ENCODE results near the gene BACH2.
"Not testable (repeated sequence)": the region's sequence is repeated elsewhere in the genome, so short reads cannot be mapped to it uniquely, and the experiment has no call there.

BACH2 gene

DNA sequence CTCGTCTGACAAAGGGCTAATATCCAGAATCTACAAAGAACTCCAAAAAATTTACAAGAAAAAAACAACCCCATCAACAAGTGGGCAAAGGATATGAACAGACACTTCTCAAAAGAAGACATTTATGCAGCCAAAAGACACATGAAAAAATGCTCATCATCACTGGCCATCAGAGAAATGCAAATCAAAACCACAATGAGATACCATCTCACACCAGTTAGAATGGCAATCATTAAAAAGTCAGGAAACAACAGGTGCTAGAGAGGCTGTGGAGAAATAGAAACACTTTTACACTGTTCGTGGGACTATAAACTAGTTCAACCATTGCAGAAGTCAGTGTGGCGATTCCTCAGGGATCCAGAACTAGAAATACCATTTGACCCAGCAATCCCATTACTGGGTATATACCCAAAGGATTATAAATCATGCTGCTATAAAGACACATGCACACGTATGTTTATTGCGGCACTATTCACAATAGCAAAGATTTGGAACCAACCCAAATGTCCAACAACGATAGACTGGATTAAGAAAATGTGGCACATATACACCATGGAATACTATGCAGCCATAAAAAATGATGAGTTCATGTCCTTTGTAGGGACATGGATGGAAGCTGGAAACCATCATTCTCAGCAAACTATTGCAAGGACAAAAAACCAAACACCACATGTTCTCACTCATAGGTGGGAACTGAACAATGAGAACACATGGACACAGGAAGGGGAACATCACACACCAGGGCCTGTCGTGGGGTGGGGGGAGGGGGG lies 130.3 kb downstream of the BACH2 start:
- H3K4me3 ChIP-seq; H3K27me3 ChIP-seq (ENCODE audit: low read depth); H3K4me1 ChIP-seq; DNase-seq (ENCODE audit: low spot score in 2 of 2); H3K9me3 ChIP-seq; H3K36me3 ChIP-seq (replicated peaks); in situ Hi-C loops (cut with MboI; ENCODE audit: low sequenced_read_pairs): not testable (repeated sequence)

DNA sequence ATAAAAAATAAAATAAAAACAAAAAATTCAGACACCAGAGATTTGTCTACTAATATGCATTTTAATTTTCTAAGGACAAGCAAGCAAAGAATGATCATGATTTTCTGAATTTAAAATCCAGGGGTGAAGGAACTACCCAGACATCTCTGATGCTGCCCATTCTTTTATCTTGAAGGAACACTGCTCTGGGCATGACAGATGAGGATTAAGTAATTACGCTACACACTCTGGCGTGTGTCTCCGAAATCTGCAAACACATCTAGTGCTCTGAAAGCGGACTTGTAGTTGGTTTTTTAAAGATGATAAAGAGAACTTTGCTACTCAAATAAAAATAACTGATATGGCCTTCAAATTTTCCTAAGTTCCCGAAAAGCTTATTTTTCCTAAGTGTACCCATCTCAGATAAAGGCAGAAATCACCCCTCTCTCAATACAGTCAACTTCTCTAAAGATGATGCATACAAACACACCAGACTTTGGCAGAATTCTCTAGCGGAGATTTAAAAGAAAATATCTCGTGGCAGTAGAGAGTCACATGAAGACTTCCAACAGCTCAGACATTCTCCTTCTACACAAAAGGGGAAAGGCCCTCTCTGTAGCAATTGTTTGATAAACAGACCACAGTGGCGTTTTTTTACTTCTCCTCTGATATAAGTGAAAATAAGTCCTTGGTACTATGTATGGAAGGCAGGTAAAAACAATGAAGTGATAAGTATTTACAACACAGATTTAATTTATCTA lies 133.8 kb downstream of the BACH2 start:
- no peaks in the 10 kb centered on the region for H3K36me3 ChIP-seq (replicated peaks)
- no peaks in the 10 kb centered on the region for H3K9me3 ChIP-seq
- no peak overlapping the region for H3K4me3 ChIP-seq
- no peaks in the 10 kb centered on the region for H3K27me3 ChIP-seq (ENCODE audit: low read depth)
- no peak for DNase-seq (ENCODE audit: low spot score in 2 of 2)
- in situ Hi-C loops (cut with MboI; ENCODE audit: low sequenced_read_pairs), result no loop called here
- no peaks in the 10 kb centered on the region for H3K4me1 ChIP-seq

DNA sequence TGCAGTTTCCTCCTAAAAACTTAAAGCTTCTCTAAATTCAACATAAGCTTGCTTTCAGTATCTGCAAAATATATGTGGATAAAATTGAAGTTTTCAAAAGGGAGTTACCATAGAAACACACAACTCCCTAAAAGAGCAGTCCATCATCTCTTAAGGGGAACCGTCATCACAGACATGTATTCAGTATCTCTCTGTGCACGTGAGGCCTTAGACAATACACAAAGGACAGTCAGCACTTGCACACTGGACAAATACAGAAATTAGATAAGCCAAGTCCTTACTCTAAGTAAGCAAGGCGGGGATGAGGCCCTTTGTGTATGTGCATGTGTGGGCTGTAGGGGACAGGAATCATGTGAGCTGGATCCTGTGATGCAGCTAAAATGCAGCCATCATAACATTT lies 136.6 kb downstream of the BACH2 start:
- Histone ChIP-seq H3K4me1 (no peaks in the 10 kb centered on the region), H3K27me3 (ENCODE audit: low read depth) (no peaks in the 10 kb centered on the region), H3K9me3 (no peaks in the 10 kb centered on the region), H3K4me3 (no peak overlapping the region), H3K36me3 (replicated peaks) (no peaks in the 10 kb centered on the region)
- no peak for DNase-seq (ENCODE audit: low spot score in 2 of 2)
- in situ Hi-C loops (cut with MboI; ENCODE audit: low sequenced_read_pairs), result no loop called here

DNA sequence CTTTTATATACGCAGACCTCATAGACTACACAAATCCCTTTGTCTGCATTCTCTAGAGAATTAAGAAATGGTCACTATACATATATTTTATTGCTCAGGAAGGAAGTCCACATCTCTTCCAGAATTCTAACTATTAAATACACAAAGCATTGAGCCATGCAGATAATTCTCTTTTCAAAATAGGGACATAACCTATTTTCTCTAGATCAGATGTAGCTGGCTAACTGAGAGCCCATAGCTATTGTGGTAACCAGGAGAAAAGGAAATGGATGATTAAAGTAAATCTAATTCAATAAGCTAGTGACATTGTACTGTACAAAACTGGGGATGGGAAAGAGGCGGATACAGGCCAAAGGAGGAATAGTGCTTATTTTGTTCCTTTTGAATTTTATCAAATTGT lies 137.2 kb downstream of the BACH2 start:
- in situ Hi-C loops (cut with MboI; ENCODE audit: low sequenced_read_pairs), result no loop called here
- no peaks in the 10 kb centered on the region for H3K4me1 ChIP-seq

DNA sequence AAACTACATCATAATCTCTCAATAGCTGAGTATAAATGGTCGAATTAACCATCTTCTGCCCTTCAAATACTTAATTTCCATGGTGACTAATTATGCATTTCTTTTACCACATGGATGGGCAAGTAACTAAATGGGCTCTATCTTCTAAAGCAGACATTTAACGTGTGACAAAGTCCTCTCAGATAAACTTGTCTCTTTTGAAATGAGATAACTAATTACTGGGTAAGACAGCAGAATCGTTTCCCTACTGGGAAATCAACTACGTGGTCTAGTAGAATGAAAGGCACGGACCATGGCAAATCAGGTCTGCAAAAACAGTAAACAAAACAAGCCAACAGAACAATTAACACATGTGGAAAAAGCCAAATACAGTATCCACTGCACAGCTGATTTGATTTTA lies 137.7 kb downstream of the BACH2 start:
- H3K36me3 ChIP-seq (replicated peaks), result no peaks in the 10 kb centered on the region
- H3K4me3 ChIP-seq, result no peak overlapping the region
- H3K27me3 ChIP-seq (ENCODE audit: low read depth), result no peaks in the 10 kb centered on the region
- DNase-seq (ENCODE audit: low spot score in 2 of 2), result no peak
- no peaks in the 10 kb centered on the region for H3K4me1 ChIP-seq
- no peaks in the 10 kb centered on the region for H3K9me3 ChIP-seq
- in situ Hi-C loops (cut with MboI; ENCODE audit: low sequenced_read_pairs), result no loop called here

More for the DNA sequence above, 137.2 kb downstream of the BACH2 start:
- DNase-seq (ENCODE audit: low spot score in 2 of 2), result no peak
- Histone ChIP-seq H3K9me3 (no peaks in the 10 kb centered on the region), H3K4me3 (no peak overlapping the region), H3K27me3 (ENCODE audit: low read depth) (no peaks in the 10 kb centered on the region), H3K36me3 (replicated peaks) (no peaks in the 10 kb centered on the region)

DNA sequence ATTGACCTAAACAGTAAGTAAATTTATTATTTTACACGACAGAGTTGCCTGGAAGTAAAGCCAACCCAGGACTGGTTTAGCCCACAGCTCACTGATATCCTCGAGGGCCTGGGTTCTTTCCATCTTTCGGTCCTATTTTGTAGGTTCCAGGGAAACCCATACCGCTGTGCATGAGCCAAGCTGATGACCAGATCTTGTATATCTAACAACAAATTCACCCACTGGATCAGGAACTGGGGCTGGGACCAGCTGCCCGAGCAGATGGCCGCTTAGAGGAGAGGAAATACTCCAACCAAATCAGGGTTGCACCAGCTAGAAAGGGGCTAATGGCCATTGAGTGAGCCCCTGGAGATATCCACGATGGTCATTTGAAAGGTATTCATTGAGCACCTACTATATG lies 139.2 kb downstream of the BACH2 start:
- no peaks in the 10 kb centered on the region for H3K27me3 ChIP-seq (ENCODE audit: low read depth)
- no peaks in the 10 kb centered on the region for H3K36me3 ChIP-seq (replicated peaks)
- DNase-seq (ENCODE audit: low spot score in 2 of 2), result no peak
- in situ Hi-C loops (cut with MboI; ENCODE audit: low sequenced_read_pairs), result no loop called here
- H3K4me1 ChIP-seq, result no peaks in the 10 kb centered on the region
- H3K9me3 ChIP-seq, result no peaks in the 10 kb centered on the region
- H3K4me3 ChIP-seq, result no peak overlapping the region

DNA sequence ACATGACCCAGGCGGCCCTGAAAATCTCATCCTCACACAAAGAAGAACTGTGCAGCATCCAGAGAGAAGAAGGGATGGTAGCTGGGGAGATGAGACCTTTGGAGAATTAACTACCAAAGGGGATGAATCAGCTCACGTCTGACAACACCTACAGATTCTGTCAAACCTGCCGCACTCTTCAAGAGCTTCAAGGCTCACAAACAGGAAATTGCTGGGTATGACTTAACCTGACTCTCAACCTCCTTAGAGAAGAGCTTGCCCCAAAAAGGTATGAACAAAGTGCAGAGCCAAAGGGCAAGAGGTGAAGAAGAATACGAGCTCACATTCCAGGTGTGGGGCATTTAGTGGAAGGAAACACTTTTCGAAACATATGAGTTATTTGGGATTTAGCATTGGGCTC lies 139.8 kb downstream of the BACH2 start:
- DNase-seq (ENCODE audit: low spot score in 2 of 2), result no peak
- no peaks in the 10 kb centered on the region for H3K36me3 ChIP-seq (replicated peaks)
- in situ Hi-C loops (cut with MboI; ENCODE audit: low sequenced_read_pairs), result no loop called here

DNA sequence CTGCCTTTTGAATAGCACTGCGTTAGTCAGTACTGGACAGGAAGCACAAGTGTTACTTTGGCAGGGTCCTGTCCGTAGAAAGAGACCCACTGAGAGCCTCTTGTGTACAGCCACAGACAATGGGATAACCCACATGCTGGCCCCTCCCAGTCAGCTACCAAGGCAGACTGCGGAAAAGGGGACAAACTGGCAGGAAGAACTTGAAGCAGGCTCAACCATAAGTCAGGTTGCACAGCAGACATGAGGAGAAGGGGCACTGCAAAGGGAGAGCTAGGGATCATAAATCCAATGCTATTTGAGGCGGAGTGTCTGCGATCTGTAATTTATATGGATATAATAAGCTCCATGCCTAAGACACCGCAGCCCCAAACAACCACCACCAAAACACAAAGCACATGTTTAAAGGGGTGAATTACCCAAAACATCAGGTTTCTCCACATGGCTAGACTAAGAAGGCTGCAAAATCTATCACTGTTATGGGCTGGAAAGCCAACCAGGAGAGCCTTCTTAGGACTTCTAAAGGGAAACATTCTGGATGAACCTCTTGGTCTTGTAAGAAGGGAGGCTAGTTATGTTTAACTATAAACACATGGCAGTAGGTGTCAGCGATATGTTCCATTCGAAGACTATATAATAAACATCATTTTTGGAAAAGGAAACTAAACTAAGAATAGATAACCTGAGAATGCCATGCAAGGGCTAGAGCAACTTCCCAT lies 141.7 kb downstream of the BACH2 start:
- Histone ChIP-seq H3K4me3 (no peak overlapping the region), H3K27me3 (ENCODE audit: low read depth) (no peaks in the 10 kb centered on the region), H3K36me3 (replicated peaks) (no peaks in the 10 kb centered on the region), H3K4me1 (no peaks in the 10 kb centered on the region), H3K9me3 (no peaks in the 10 kb centered on the region)
- no peak for DNase-seq (ENCODE audit: low spot score in 2 of 2)
- in situ Hi-C loops (cut with MboI; ENCODE audit: low sequenced_read_pairs), result no loop called here

More for the DNA sequence above, 139.8 kb downstream of the BACH2 start:
- no peaks in the 10 kb centered on the region for H3K9me3 ChIP-seq
- H3K27me3 ChIP-seq (ENCODE audit: low read depth), result no peaks in the 10 kb centered on the region
- no peak overlapping the region for H3K4me3 ChIP-seq
- H3K4me1 ChIP-seq, result no peaks in the 10 kb centered on the region

DNA sequence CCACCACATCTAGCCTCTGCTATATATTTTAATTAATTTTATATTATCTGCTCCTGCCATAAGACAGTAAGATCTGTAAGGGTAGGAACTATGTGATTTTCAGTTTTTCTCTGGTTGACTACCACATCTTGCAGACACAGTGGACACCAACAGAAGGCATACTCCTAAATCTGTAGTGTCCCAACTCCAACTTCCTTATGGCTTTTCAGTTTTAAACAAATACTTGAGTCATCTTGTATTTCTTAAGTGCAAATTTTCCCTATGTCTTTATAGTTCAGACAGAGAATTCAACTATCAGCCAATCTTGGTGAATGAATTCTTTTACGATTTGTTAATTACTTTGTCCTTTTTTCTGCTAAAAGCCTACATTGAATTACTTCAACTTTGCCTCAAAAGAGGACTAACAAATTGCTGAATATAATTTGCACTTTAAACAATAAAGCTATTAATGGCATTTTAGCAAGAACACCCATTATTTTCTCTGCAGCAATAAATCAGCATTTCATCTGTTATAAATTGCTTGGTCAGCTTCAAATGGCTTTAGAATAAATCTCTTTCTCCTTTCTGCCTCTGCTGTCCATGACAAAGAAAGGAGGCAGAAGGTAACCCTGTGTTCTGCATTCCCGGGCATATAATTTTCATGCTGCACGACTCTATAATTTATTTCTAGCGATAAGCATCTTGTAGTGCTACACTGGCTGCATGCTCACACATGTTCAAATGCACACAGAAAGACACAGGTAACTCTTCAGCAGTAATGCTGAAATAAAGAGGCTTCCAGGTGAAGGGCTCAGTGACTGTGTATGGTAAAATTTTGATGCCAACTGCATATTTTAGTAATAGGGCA lies 144.8 kb downstream of the BACH2 start:
- in situ Hi-C loops (cut with MboI; ENCODE audit: low sequenced_read_pairs), result no loop called here

DNA sequence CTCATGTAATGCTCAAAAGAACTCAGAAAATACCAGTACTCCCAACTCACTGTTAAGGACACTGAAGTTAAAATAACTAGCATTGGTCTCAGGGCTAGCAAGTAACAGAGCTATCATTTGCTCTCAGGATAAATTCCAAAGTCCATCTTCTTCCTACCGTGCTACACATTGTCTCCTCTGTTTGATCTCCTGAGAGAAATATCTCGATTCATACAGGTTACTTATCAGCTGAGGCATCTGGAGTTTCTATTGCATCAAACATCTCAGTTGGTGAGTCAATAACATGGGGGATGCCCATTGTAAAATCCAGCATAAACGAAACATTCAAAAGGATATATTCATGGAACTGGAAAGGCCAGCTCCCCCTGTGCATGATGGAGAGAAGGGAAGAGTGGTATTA lies 147.4 kb downstream of the BACH2 start:
- Histone ChIP-seq H3K36me3 (replicated peaks) (no peaks in the 10 kb centered on the region), H3K27me3 (ENCODE audit: low read depth) (peaks cover 4% of the 10 kb centered on the region; the same call in 1 of the 2 replicates), H3K4me1 (no peaks in the 10 kb centered on the region), H3K4me3 (no peak overlapping the region), H3K9me3 (no peaks in the 10 kb centered on the region)
- DNase-seq (ENCODE audit: low spot score in 2 of 2), result no peak
- in situ Hi-C loops (cut with MboI; ENCODE audit: low sequenced_read_pairs), result no loop called here

More for the DNA sequence above, 144.8 kb downstream of the BACH2 start:
- Histone ChIP-seq H3K4me1 (no peaks in the 10 kb centered on the region), H3K27me3 (ENCODE audit: low read depth) (peaks cover 3% of the 10 kb centered on the region; the same call in 1 of the 2 replicates), H3K36me3 (replicated peaks) (no peaks in the 10 kb centered on the region), H3K4me3 (no peak overlapping the region), H3K9me3 (no peaks in the 10 kb centered on the region)
- DNase-seq (ENCODE audit: low spot score in 2 of 2), result no peak

DNA sequence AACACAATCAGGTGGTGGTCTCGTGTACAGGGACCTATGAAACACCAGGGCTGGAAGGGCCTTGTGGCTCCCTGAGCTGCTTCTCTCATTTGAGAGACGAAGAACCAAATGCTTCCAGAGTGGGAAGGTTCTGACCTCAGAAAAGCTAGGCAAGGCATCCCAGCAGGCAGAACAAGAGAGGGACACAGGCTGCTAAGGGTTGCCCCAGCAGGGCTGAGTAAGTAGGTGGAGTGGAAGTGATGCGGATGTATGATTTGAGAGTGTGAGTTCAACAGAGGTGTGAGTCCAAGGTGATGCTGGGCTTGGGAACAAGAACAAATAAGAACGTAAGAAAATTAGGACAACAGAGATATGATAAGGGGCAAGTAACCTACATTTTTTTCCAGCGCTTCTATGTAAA lies 147.8 kb downstream of the BACH2 start:
- Histone ChIP-seq H3K27me3 (ENCODE audit: low read depth) (peaks cover 4% of the 10 kb centered on the region; the same call in 1 of the 2 replicates), H3K9me3 (no peaks in the 10 kb centered on the region), H3K4me1 (no peaks in the 10 kb centered on the region), H3K4me3 (no peak overlapping the region), H3K36me3 (replicated peaks) (no peaks in the 10 kb centered on the region)
- DNase-seq (ENCODE audit: low spot score in 2 of 2), result no peak
- in situ Hi-C loops (cut with MboI; ENCODE audit: low sequenced_read_pairs), result no loop called here

DNA sequence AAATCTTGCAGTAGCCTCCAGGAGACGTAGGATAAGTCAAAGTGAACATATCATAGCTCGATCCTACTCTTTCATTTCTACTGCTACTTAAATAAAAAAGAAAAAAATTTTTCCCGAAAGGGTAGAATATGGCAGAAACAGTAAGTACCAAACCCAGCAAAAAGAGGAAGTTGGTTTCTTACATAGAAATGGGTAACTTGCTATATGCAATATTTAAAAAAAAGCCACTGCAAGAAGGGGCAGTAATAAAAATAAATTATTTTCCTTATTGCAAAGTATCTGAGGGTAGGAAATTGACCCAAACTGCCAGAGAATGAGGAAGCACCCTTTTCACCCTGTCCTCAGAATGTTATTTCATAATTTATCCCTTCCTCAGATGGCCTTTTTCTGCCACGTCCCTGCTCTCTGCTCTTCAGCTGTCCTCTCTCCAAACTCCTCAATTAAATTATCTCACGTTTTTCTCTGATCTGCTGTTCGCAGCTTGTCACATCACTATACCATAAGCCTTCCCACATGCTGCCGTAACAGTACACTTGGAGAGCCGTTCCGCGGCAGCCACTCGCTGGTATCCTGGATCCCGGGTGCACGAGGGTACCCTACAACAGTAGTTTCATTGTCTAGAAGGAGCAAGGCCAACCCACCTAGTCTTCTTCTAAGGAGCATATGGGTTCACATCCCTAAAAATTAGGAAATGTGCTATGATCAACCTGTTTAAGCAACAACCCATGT lies 149.6 kb downstream of the BACH2 start:
- Histone ChIP-seq H3K27me3 (ENCODE audit: low read depth) (peaks cover 7% of the 10 kb centered on the region; the same call in 1 of the 2 replicates), H3K4me1 (no peaks in the 10 kb centered on the region), H3K9me3 (no peaks in the 10 kb centered on the region), H3K4me3 (no peak overlapping the region), H3K36me3 (replicated peaks) (no peaks in the 10 kb centered on the region)
- no peak for DNase-seq (ENCODE audit: low spot score in 2 of 2)
- in situ Hi-C loops (cut with MboI; ENCODE audit: low sequenced_read_pairs), result no loop called here

DNA sequence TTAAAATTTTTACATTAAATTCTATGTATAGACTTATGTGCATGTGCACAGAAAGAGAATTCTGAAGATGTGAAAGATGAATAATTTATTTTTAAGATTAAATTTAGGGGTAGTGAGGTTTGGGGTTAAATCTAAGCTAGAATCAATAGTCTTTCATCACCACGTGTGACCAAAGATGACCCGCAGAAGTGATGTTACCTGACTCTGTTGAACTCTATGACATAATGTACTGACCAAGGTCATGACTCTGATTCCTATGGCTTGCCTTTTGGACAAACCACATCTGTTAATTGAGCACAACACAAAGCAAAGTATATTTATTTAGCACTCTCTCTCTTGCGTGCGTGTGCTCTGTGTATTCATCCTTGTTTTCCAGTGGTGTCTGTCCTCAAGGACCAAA lies 150.6 kb downstream of the BACH2 start:
- Histone ChIP-seq H3K4me3 (no peak overlapping the region), H3K36me3 (replicated peaks) (no peaks in the 10 kb centered on the region), H3K27me3 (ENCODE audit: low read depth) (peaks cover 7% of the 10 kb centered on the region; the same call in 1 of the 2 replicates), H3K9me3 (no peaks in the 10 kb centered on the region), H3K4me1 (no peaks in the 10 kb centered on the region)
- in situ Hi-C loops (cut with MboI; ENCODE audit: low sequenced_read_pairs), result no loop called here
- no peak for DNase-seq (ENCODE audit: low spot score in 2 of 2)

Measured in HAP-1 (cell line).